MM.1S (cell line): Measurements from ENCODE around the gene HBP1.

Experiments used
- DNase-seq: peaks from one replicate; pipeline ENCODE4 v3.0.0-alpha.2; 2015
- H2AFZ ChIP-seq: fragments of 300-600 bp; sonication (generic); 2 replicates; pipeline ENCODE4 v1.6.0; 2016; ENCODE audit warnings: antibody characterized with exemption, low read length
- H3F3A ChIP-seq: fragments of 300-600 bp; sonication (generic); 2 replicates; pipeline ENCODE4 v1.6.1; 2016; ENCODE audit warnings: mild to moderate bottlenecking, antibody characterized with exemption, low read length, moderate library complexity, mixed read lengths; ENCODE audit not compliant: insufficient read depth
- H3K27ac ChIP-seq: fragments of 300-600 bp; sonication (generic); 2 replicates; pipeline ENCODE4 v1.5.1; 2016; ENCODE audit warnings: mild to moderate bottlenecking, low read length
- H3K27me3 ChIP-seq: fragments of 300-600 bp; sonication (generic); replicated peaks from 2 replicates; pipeline ENCODE4 v1.6.0; 2016; ENCODE audit warnings: low read length; ENCODE audit not compliant: insufficient read depth
- H3K36me3 ChIP-seq: fragments of 300-600 bp; sonication (generic); replicated peaks from 2 replicates; pipeline ENCODE4 v1.6.1; 2016; ENCODE audit warnings: mild to moderate bottlenecking, low read length, mixed read lengths; ENCODE audit not compliant: insufficient read depth
- H3K4me1 ChIP-seq: fragments of 300-600 bp; sonication (generic); 2 replicates; pipeline ENCODE4 v1.6.1; 2016; ENCODE audit warnings: low read length, mixed read lengths
- H3K4me2 ChIP-seq: fragments of 300-600 bp; sonication (generic); 2 replicates; pipeline ENCODE4 v1.6.0; 2016; ENCODE audit warnings: low read depth, low read length
- H3K4me3 ChIP-seq: fragments of 300-600 bp; sonication (generic); 2 replicates; pipeline ENCODE4 v1.5.1; 2016; ENCODE audit warnings: low read length, mixed read lengths
- H3K79me2 ChIP-seq: fragments of 300-600 bp; sonication (generic); 2 replicates; pipeline ENCODE4 v1.6.1; 2016; ENCODE audit warnings: mixed run types, low read length, mixed read lengths
- H3K9ac ChIP-seq: fragments of 300-600 bp; sonication (generic); 2 replicates; pipeline ENCODE4 v1.6.1; 2016; ENCODE audit warnings: low read length, mixed read lengths
- H3K9me2 ChIP-seq: fragments of 300-600 bp; sonication (generic); replicated peaks from 2 replicates; pipeline ENCODE4 v1.6.1; 2016; ENCODE audit warnings: mild to moderate bottlenecking, low read length, mixed read lengths; ENCODE audit not compliant: insufficient read depth
- H3K9me3 ChIP-seq: fragments of 300-600 bp; sonication (generic); replicated peaks from 2 replicates; pipeline ENCODE4 v1.6.1; 2016; ENCODE audit warnings: mild to moderate bottlenecking, low read length, mixed read lengths; ENCODE audit not compliant: insufficient read depth
- H4K20me1 ChIP-seq: fragments of 300-600 bp; sonication (generic); 2 replicates; pipeline ENCODE4 v1.6.1; 2016; ENCODE audit warnings: mild to moderate bottlenecking, low read length, moderate library complexity, mixed read lengths; ENCODE audit not compliant: insufficient read depth
- CTCF ChIP-seq: fragments of 300-600 bp; sonication (generic); IDR thresholded peaks from 2 replicates; pipeline ENCODE4 v1.5.1; 2016; ENCODE audit warnings: antibody characterized with exemption, low read length, mixed read lengths
- EZH2 ChIP-seq: fragments of 300-600 bp; sonication (generic); optimal IDR thresholded peaks from 2 replicates; pipeline ENCODE3; 2017; ENCODE audit warnings: low read depth, mild to moderate bottlenecking, antibody characterized with exemption, low read length, mixed read lengths
- EZH2phosphoT487 ChIP-seq: fragments of 300-600 bp; sonication (generic); IDR thresholded peaks from 2 replicates; pipeline ENCODE4 v1.6.1; 2018; ENCODE audit warnings: antibody characterized with exemption, low read length

The HBP1 gene

DNA sequence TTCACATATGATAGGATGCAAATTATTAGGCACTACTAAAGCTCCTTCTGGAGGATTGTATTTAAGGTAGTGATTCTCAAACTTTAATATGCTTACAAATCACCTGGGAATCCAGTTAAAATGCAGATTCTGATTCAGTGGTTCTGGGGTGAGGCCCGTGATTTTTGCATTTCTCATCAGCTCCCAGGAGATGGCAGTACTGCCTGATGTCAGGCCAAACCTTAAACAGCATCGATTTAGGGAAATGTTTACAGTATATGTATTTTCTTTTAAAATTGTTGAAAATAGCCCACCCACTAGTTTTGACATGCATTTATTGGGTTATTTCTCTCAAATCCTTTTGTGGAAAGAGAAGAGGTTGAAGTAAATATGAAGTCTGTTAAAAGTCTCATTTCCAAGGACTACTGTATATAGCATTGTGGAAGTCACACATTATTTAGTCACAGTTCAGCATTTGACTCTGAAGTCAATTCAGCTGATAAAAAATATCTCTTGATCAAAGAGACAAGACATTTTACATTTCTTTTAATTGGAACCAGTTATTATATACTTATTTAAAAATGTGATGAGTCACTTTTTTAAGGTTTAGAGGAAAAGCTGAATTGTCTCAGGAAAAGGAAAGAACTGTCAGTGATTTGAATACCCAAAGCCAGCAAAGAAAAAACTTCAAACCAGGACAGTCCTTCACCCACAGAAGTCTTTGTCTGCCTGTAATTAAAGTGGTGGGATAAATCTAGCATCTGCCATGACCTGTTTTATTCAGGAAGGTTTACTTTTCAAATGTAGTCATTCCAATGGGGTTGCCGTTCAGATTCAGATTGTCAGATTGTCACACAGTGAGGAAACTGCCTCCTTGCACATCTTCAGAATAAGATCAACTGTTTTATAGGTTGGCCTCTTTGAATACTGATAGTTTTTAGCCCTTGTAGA, 21.1 kb upstream of the HBP1 start:
- Histone ChIP-seq H2AFZ (0 out of 2 replicates have a peak overlapping the region, but pooled peaks have one; percentile 5), H4K20me1 (no peaks in the 10 kb centered on the region), H3K4me3 (no peak overlapping the region), H3K4me2 (0 out of 2 replicates have a peak overlapping the region, but pooled peaks have one; percentile 0), H3K9me2 (no peaks in the 10 kb centered on the region), H3K4me1 (no peaks in the 10 kb centered on the region), H3K36me3 (no peaks in the 10 kb centered on the region), H3F3A (no peaks in the 10 kb centered on the region), H3K9ac (no peak overlapping the region), H3K27me3 (no peaks in the 10 kb centered on the region), H3K27ac (no peak overlapping the region), H3K79me2 (no peaks in the 10 kb centered on the region), H3K9me3 (no peaks in the 10 kb centered on the region)
- TF ChIP-seq EZH2 (no peak), CTCF (peak; percentile 85)
- peak; percentile 68 for DNase-seq

DNA sequence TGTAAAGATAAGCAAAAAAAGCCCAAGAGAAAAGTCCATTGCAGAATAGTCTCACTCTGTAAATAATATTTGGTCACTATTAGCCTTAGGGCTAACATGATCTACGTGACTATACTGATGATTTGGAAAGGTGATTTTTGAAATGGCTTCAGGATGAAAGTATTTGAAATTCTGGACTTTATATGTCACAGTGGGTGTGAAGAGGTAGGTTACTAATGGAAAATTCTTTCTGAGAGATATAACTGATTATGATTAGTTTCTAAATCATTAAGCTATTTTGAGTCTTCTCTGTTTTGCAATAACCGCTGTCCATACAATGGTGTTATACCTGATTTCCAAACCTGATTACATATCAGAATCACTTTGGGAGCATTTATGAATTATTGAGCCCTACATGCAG, 20.1 kb upstream of the HBP1 start:
- no peak for TF ChIP-seq EZH2phosphoT487
- no peak for TF ChIP-seq CTCF
- no peak for TF ChIP-seq EZH2
- no peaks in the 10 kb centered on the region for H3K36me3 ChIP-seq
- no peak overlapping the region for H3K9ac ChIP-seq
- no peaks in the 10 kb centered on the region for H3K9me3 ChIP-seq
- no peak overlapping the region for H3K4me3 ChIP-seq
- H2AFZ ChIP-seq = no peak overlapping the region
- no peaks in the 10 kb centered on the region for H4K20me1 ChIP-seq
- H3K4me1 ChIP-seq = no peaks in the 10 kb centered on the region
- H3F3A ChIP-seq = no peaks in the 10 kb centered on the region
- no peak overlapping the region for H3K4me2 ChIP-seq
- no peak overlapping the region for H3K27ac ChIP-seq
- H3K9me2 ChIP-seq = no peaks in the 10 kb centered on the region
- H3K79me2 ChIP-seq = no peaks in the 10 kb centered on the region
- DNase-seq = no peak
- no peaks in the 10 kb centered on the region for H3K27me3 ChIP-seq

GRCh38 chr7:107149863-107150262, 18.9 kb upstream of the HBP1 start:
- Histone ChIP-seq H3K4me3 (no peak overlapping the region), H3K27me3 (no peaks in the 10 kb centered on the region), H3K27ac (no peak overlapping the region), H4K20me1 (no peaks in the 10 kb centered on the region), H3K9me3 (no peaks in the 10 kb centered on the region), H3K9ac (no peak overlapping the region), H3K36me3 (no peaks in the 10 kb centered on the region), H3K4me1 (no peaks in the 10 kb centered on the region), H3K9me2 (no peaks in the 10 kb centered on the region), H3K79me2 (no peaks in the 10 kb centered on the region), H3K4me2 (no peak overlapping the region), H3F3A (no peaks in the 10 kb centered on the region), H2AFZ (no peak overlapping the region)
- TF ChIP-seq EZH2phosphoT487 (no peak), EZH2 (no peak), CTCF (no peak)
- no peak for DNase-seq
